ENCODE data around the gene CDH23. TPM values are rescaled to one million over a fixed set of nuclear protein-coding genes. Genes with fewer than 3 reads are reported as not detected.

CDH23 gene
- total RNA-seq, 2 donors from 2014 or later = 1.4 to 1.6 TPM

DNA sequence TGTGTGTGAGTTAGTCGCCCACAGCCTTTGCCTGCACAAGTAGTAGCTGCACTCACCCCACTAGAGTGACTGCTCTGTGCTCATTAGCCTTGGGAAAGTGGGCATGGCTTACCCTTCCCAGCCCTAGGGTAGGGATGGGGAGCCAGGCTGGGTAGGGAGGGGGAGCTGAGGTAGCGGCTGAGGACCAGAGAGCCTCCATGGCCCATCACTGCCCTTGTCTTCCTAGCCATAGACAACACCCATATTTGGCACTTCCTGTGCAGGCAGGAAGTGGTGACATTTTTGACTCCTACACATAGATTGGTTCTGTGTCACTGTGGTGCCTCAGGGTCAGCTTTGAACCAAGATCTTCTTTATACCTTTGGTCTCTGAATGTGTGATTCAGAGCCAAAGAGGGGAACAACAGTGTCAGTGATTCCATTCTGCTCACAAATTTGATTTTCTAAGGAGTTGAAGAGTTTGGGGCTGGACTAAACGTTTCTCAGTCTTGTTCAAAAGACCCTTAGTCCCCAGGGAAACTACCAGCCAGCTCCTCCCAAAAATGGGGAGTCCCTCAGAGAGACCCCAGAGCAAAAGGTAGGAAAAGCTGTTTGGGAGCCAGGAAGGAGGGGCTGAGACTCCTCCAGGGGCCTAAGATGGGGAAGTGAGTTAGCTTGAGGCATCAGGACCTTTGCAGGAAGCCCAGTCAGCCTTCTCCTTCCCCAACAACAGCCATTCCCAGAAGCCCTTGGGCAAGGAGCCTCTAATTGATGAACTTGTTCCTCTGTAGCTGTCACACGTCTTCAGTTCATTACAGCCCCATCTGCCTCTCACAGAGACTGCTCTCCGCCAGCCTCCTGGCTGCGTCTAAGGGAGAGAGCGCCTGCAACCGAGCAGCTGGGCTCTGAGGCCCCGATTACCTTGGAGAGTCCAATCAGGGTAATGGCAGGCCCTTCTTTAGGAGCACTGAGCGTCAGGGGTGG is 135.0 kb downstream of the CDH23 start:
- Histone ChIP-seq H3K9me3 (no peaks in the 10 kb centered on the region), H3K27ac (no peak overlapping the region), H3K9ac (ENCODE audit: low read depth in 2 of 2, low read length in 2 of 2) (no peak overlapping the region), H3K4me3 (no peak overlapping the region), H3K27me3 (no peaks in the 10 kb centered on the region), H3K36me3 (no peaks in the 10 kb centered on the region), H3K4me1 (no peaks in the 10 kb centered on the region)
- intact Hi-C loops (cut with DNase I) = no loop called here
- DNase-seq = no peak
- TF ChIP-seq, protein P1, sequence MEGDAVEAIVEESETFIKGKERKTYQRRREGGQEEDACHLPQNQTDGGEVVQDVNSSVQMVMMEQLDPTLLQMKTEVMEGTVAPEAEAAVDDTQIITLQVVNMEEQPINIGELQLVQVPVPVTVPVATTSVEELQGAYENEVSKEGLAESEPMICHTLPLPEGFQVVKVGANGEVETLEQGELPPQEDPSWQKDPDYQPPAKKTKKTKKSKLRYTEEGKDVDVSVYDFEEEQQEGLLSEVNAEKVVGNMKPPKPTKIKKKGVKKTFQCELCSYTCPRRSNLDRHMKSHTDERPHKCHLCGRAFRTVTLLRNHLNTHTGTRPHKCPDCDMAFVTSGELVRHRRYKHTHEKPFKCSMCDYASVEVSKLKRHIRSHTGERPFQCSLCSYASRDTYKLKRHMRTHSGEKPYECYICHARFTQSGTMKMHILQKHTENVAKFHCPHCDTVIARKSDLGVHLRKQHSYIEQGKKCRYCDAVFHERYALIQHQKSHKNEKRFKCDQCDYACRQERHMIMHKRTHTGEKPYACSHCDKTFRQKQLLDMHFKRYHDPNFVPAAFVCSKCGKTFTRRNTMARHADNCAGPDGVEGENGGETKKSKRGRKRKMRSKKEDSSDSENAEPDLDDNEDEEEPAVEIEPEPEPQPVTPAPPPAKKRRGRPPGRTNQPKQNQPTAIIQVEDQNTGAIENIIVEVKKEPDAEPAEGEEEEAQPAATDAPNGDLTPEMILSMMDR (IDR thresholded peaks at IDR 0.05) = no peak

DNA sequence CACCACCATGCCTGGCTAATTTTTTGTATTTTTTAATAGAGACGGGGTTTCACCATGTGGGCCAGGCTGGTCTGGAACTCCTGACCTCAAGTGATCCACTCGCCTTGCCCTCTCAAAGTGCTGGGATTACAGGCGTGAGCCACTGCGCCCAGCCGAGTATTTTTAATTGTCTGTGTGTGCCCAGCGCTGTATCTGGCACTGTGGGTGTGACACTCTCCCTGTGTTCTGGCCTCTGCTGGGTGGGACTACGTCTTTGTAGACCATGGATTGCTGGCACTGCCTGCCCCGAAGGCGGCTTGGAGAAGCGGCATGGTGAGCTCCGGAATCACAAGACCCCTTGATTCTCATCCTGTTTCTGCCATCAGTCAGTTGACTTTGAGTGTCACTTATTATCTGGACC is 136.2 kb downstream of the CDH23 start:
- no peaks in the 10 kb centered on the region for H3K4me1 ChIP-seq
- no peaks in the 10 kb centered on the region for H3K36me3 ChIP-seq
- TF ChIP-seq, protein P1 (IDR thresholded peaks at IDR 0.05) = no peak
- H3K9ac ChIP-seq (ENCODE audit: low read depth in 2 of 2, low read length in 2 of 2) = no peak overlapping the region
- H3K4me3 ChIP-seq = no peak overlapping the region
- no peak for DNase-seq
- no peaks in the 10 kb centered on the region for H3K27me3 ChIP-seq
- H3K9me3 ChIP-seq = no peaks in the 10 kb centered on the region
- no peak overlapping the region for H3K27ac ChIP-seq
- intact Hi-C loops (cut with DNase I) = no loop called here

DNA sequence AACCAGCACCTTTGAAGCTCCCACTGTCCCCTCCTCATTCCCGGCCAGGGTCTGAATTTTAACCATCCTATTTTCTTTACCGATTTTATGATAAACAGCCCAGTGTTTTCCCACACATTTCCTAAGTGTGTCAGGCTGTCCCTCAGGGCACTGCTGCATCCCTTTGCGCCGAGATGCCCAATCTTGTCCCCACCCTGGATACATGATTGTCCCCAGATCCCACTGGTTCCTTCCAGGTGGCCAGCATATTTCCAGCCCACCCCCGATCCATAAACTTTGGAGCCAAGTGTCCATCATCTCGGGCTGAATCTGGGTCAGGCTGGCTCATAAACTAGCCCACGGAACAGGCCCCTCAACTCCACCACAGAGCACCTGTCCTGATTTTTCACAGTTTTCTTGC is 137.2 kb downstream of the CDH23 start:
- Histone ChIP-seq H3K36me3 (no peaks in the 10 kb centered on the region), H3K4me1 (no peaks in the 10 kb centered on the region), H3K27ac (no peak overlapping the region), H3K4me3 (no peak overlapping the region), H3K9me3 (no peaks in the 10 kb centered on the region), H3K9ac (ENCODE audit: low read depth in 2 of 2, low read length in 2 of 2) (no peak overlapping the region), H3K27me3 (no peaks in the 10 kb centered on the region)
- intact Hi-C loops (cut with DNase I) = no loop called here
- TF ChIP-seq, protein P1 (IDR thresholded peaks at IDR 0.05) = no peak
- DNase-seq = no peak

DNA sequence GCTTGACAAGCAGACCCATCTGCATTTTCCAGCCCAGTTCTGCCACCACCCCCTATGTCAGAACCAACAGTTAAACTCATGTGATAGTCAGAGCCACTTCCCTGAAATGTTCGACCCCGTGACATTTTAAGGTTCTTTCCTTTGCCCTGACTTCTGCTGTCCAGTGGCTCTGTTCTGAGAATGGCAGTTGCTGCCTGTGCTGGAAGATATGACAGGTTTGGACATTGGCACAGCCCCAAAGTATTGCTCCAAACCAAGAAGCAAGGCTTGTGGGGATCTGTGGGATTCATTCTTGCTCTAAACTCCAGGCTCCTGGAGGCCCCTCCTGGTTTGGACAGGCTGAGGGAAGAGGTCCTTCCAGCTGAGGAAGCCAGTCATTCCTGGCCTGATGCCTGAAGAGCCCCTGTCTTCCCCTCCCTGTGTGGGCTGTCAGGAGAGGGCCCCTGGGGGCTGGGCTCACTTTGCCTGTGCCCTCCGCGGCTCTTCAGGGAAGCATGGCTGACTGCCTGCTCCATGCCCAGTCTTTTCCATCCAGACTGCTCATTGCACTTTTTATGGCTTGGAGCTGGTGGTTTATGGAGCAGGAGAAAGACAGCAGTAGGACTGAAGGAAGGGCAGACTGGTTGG is 138.0 kb downstream of the CDH23 start:
- TF ChIP-seq, protein P1 (IDR thresholded peaks at IDR 0.05) = no peak
- H3K36me3 ChIP-seq = no peaks in the 10 kb centered on the region
- no peaks in the 10 kb centered on the region for H3K27me3 ChIP-seq
- DNase-seq = no peak
- intact Hi-C loops (cut with DNase I) = no loop called here
- no peak overlapping the region for H3K9ac ChIP-seq (ENCODE audit: low read depth in 2 of 2, low read length in 2 of 2)
- H3K4me1 ChIP-seq = no peaks in the 10 kb centered on the region
- no peaks in the 10 kb centered on the region for H3K9me3 ChIP-seq
- no peak overlapping the region for H3K4me3 ChIP-seq
- H3K27ac ChIP-seq = no peak overlapping the region

DNA sequence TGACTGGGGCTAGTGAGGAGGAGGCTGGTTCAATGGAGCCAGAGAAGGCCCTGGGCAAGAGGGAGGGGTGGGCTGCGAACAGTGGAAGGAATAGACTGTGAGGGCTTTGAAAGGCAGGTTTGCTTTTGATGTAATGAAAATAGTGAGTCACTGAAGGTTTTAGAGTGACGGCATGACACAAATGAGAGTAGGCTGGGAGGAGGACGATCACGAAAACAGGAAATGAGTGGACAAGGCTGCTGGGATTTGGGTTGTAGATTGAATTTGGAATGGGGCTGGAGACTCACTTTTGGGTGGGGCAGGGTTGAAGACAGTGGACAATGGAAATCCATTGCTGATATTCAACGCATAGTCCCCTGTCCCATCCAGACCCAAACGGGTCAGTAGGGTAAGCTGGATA is 139.6 kb downstream of the CDH23 start:
- intact Hi-C loops (cut with DNase I) = no loop called here
- no peak overlapping the region for H3K9ac ChIP-seq (ENCODE audit: low read depth in 2 of 2, low read length in 2 of 2)
- no peaks in the 10 kb centered on the region for H3K4me1 ChIP-seq
- H3K36me3 ChIP-seq = no peaks in the 10 kb centered on the region
- H3K27me3 ChIP-seq = no peaks in the 10 kb centered on the region
- H3K27ac ChIP-seq = no peak overlapping the region
- TF ChIP-seq, protein P1 (IDR thresholded peaks at IDR 0.05) = no peak
- H3K4me3 ChIP-seq = no peak overlapping the region
- no peak for DNase-seq
- no peaks in the 10 kb centered on the region for H3K9me3 ChIP-seq

All from colonic mucosa (tissue), 4 donors.